ENCODE data around the gene PLXNA4. TPM values are rescaled to one million over a fixed set of nuclear protein-coding genes. Genes with fewer than 3 reads are reported as not detected.

The PLXNA4 gene
- total RNA-seq, 4 donors from 2014 or later: 0.49 to 7.1 (median 2.0) TPM

- Histone ChIP-seq H3K36me3 (no peaks in the 10 kb centered on the region), H3K9me3 (peaks cover 0 to 6% (median 0%) of the 10 kb centered on the region in 3 donors), H3K27ac (no peak overlapping the region), H3K4me1 (peaks cover 0 to 20% (median 4%) of the 10 kb centered on the region in 3 donors), H3K4me3 (no peak overlapping the region), H3K27me3 (peaks cover 0 to 4% (median 0%) of the 10 kb centered on the region in 4 donors)
- WGBS, 2 donors: 80 to 85% methylated on average over 1 of the region's 1 CpG
- intact Hi-C loops (cut with DNase I): no loop called here
- TF ChIP-seq, protein P1, sequence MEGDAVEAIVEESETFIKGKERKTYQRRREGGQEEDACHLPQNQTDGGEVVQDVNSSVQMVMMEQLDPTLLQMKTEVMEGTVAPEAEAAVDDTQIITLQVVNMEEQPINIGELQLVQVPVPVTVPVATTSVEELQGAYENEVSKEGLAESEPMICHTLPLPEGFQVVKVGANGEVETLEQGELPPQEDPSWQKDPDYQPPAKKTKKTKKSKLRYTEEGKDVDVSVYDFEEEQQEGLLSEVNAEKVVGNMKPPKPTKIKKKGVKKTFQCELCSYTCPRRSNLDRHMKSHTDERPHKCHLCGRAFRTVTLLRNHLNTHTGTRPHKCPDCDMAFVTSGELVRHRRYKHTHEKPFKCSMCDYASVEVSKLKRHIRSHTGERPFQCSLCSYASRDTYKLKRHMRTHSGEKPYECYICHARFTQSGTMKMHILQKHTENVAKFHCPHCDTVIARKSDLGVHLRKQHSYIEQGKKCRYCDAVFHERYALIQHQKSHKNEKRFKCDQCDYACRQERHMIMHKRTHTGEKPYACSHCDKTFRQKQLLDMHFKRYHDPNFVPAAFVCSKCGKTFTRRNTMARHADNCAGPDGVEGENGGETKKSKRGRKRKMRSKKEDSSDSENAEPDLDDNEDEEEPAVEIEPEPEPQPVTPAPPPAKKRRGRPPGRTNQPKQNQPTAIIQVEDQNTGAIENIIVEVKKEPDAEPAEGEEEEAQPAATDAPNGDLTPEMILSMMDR (IDR thresholded peaks at IDR 0.05): no peak
- TF ChIP-seq POLR2A (IDR thresholded peaks at IDR 0.05): no peak
- DNase-seq: no peak
Observed at GRCh38 chr7:132243051-132243450, 333.2 kb downstream of the PLXNA4 start.

- no peaks in the 10 kb centered on the region for H3K36me3 ChIP-seq
- peaks cover 0 to 20% (median 4%) of the 10 kb centered on the region in 3 donors for H3K4me1 ChIP-seq
- 75 to 82% methylated on average over 5 of the region's 5 CpGs for WGBS, 2 donors
- no peak overlapping the region for H3K27ac ChIP-seq
- no peak for DNase-seq
- TF ChIP-seq, protein P1 (IDR thresholded peaks at IDR 0.05): no peak
- TF ChIP-seq POLR2A (IDR thresholded peaks at IDR 0.05): no peak
- H3K9me3 ChIP-seq: peaks cover 0 to 6% (median 0%) of the 10 kb centered on the region in 3 donors
- intact Hi-C loops (cut with DNase I): no loop called here
- peaks cover 0 to 4% (median 0%) of the 10 kb centered on the region in 4 donors for H3K27me3 ChIP-seq
- H3K4me3 ChIP-seq: no peak overlapping the region
Observed at GRCh38 chr7:132242192-132242812, 334.0 kb downstream of the PLXNA4 start.

DNA sequence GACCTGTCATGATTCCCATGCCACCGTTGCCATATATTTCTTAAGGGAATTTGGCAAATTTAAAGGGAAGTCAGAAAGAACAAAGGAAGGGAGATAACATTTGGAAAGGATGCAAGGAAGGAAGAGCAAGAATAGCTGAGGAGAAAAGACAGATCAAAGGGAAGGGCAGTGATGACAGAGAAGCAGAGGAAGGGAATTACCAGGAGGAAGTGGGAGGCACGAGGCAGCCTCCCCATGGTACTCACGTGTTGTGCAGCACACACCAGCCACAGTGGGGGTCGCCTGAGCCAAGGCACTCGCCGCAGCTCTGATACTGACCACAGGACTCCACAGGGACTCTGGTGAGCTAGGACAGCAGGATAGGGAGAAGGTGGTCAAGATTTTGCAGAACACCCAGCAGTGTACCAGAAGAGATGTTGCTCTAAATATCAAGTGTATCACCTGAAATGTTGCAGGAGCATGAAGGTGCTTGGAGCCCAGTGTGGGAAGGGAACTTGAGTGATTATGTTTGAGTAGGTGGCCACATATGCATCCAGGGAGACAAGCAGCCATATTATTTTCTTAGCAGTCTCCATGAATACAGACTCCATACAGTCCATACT, 335.3 kb downstream of the PLXNA4 start:
- Histone ChIP-seq H3K36me3 (no peaks in the 10 kb centered on the region), H3K4me1 (peaks cover 0 to 20% (median 4%) of the 10 kb centered on the region in 3 donors), H3K9me3 (peaks cover 0 to 6% (median 0%) of the 10 kb centered on the region in 3 donors), H3K27ac (no peak overlapping the region), H3K27me3 (peaks cover 0 to 4% (median 0%) of the 10 kb centered on the region in 4 donors), H3K4me3 (no peak overlapping the region)
- intact Hi-C loops (cut with DNase I): no loop called here
- 36 to 38% methylated on average over 6 of the region's 6 CpGs for WGBS, 2 donors
- TF ChIP-seq POLR2A (IDR thresholded peaks at IDR 0.05): no peak
- TF ChIP-seq, protein P1 (IDR thresholded peaks at IDR 0.05): no peak
- no peak for DNase-seq

GRCh38 chr7:132240262-132240661, 336.0 kb downstream of the PLXNA4 start:
- H3K36me3 ChIP-seq: no peaks in the 10 kb centered on the region
- H3K4me3 ChIP-seq: no peak overlapping the region
- intact Hi-C loops (cut with DNase I): no loop called here
- H3K27ac ChIP-seq: no peak overlapping the region
- 56 to 62% methylated on average over 3 of the region's 3 CpGs for WGBS, 2 donors
- TF ChIP-seq, protein P1 (IDR thresholded peaks at IDR 0.05): no peak
- no peak for TF ChIP-seq POLR2A (IDR thresholded peaks at IDR 0.05)
- peaks cover 0 to 4% (median 0%) of the 10 kb centered on the region in 4 donors for H3K27me3 ChIP-seq
- H3K9me3 ChIP-seq: no peaks in the 10 kb centered on the region
- peaks cover 0 to 20% (median 4%) of the 10 kb centered on the region in 3 donors for H3K4me1 ChIP-seq
- no peak for DNase-seq

DNA sequence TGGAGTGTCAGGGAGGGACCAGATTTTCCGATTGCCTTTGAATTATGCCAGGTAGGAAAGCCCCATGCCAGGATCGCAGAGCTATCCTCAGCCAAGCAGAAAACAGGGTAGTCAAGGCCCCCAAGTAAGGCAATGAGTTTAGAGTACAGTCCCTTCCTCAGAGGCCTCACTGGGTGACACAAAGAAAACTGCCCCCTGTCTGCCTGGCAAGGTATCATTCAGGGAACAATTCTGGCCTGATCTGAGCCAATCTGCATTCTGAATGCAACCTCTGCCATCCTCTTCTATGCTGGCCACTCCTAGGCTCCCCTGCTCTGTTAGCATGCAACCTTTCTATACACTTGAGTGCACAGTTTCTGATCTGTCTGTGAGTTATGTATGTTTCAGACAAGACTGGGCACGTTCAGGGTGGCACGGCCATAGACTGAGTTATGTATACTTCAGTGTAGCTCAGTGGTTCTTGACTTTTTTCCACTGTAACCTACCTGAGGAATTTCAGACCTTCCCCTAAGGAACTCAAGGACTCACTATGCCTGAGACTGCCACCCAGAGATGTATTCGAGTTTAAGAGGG, 336.8 kb downstream of the PLXNA4 start:
- H3K27ac ChIP-seq: no peak overlapping the region
- 37 to 55% methylated on average over 3 to 5 of the region's 5 CpGs for WGBS, 2 donors
- no peak for DNase-seq
- H3K4me1 ChIP-seq: peaks cover 0 to 20% (median 4%) of the 10 kb centered on the region in 3 donors
- H3K4me3 ChIP-seq: no peak overlapping the region
- intact Hi-C loops (cut with DNase I): no loop called here
- H3K36me3 ChIP-seq: no peaks in the 10 kb centered on the region
- TF ChIP-seq, protein P1 (IDR thresholded peaks at IDR 0.05): no peak
- TF ChIP-seq POLR2A (IDR thresholded peaks at IDR 0.05): no peak
- H3K9me3 ChIP-seq: no peaks in the 10 kb centered on the region
- peaks cover 0 to 4% (median 0%) of the 10 kb centered on the region in 4 donors for H3K27me3 ChIP-seq
